ENCODE data around the gene PKP1. TPM values are rescaled to one million over a fixed set of nuclear protein-coding genes. Genes with fewer than 3 reads are reported as not detected.

Gene PKP1
- total RNA-seq, 1 donor from 2014 or later = not detected

- Mint-ChIP-seq H3K36me3 (ENCODE audit: insufficient read depth) (no peaks in the 10 kb centered on the region), H3K27ac (no peak overlapping the region), H3K9me3 (ENCODE audit: low read depth) (no peaks in the 10 kb centered on the region), H3K27me3 (peaks cover 56% of the 10 kb centered on the region), H3K4me1 (ENCODE audit: low read depth) (peaks cover 1% of the 10 kb centered on the region), H3K4me3 (ENCODE audit: low read depth) (no peak overlapping the region)
- TF ChIP-seq, protein P1, sequence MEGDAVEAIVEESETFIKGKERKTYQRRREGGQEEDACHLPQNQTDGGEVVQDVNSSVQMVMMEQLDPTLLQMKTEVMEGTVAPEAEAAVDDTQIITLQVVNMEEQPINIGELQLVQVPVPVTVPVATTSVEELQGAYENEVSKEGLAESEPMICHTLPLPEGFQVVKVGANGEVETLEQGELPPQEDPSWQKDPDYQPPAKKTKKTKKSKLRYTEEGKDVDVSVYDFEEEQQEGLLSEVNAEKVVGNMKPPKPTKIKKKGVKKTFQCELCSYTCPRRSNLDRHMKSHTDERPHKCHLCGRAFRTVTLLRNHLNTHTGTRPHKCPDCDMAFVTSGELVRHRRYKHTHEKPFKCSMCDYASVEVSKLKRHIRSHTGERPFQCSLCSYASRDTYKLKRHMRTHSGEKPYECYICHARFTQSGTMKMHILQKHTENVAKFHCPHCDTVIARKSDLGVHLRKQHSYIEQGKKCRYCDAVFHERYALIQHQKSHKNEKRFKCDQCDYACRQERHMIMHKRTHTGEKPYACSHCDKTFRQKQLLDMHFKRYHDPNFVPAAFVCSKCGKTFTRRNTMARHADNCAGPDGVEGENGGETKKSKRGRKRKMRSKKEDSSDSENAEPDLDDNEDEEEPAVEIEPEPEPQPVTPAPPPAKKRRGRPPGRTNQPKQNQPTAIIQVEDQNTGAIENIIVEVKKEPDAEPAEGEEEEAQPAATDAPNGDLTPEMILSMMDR (IDR thresholded peaks at IDR 0.05; ENCODE audit: unreplicated experiment) = no peak
- no peak for DNase-seq (ENCODE audit: low spot score, unreplicated experiment)
These were observed 87.2 kb downstream of the PKP1 start for GRCh38 chr1:201370500-201370899.

GRCh38 chr1:201371276-201371675, 88.0 kb downstream of the PKP1 start:
- Mint-ChIP-seq H3K4me1 (ENCODE audit: low read depth) (peaks cover 2% of the 10 kb centered on the region), H3K4me3 (ENCODE audit: low read depth) (no peak overlapping the region), H3K27me3 (peaks cover 53% of the 10 kb centered on the region), H3K36me3 (ENCODE audit: insufficient read depth) (no peaks in the 10 kb centered on the region), H3K9me3 (ENCODE audit: low read depth) (no peaks in the 10 kb centered on the region), H3K27ac (no peak overlapping the region)
- TF ChIP-seq, protein P1 (IDR thresholded peaks at IDR 0.05; ENCODE audit: unreplicated experiment) = no peak
- no peak for DNase-seq (ENCODE audit: low spot score, unreplicated experiment)

GRCh38 chr1:201371792-201372191, 88.5 kb downstream of the PKP1 start:
- DNase-seq (ENCODE audit: low spot score, unreplicated experiment) = no peak
- TF ChIP-seq, protein P1 (IDR thresholded peaks at IDR 0.05; ENCODE audit: unreplicated experiment) = no peak
- Mint-ChIP-seq H3K9me3 (ENCODE audit: low read depth) (no peaks in the 10 kb centered on the region), H3K27ac (no peak overlapping the region), H3K4me3 (ENCODE audit: low read depth) (no peak overlapping the region), H3K36me3 (ENCODE audit: insufficient read depth) (no peaks in the 10 kb centered on the region), H3K27me3 (peaks cover 53% of the 10 kb centered on the region), H3K4me1 (ENCODE audit: low read depth) (peaks cover 5% of the 10 kb centered on the region)

- H3K27me3 Mint-ChIP-seq = peaks cover 43% of the 10 kb centered on the region
- H3K27ac Mint-ChIP-seq = no peak overlapping the region
- no peaks in the 10 kb centered on the region for H3K9me3 Mint-ChIP-seq (ENCODE audit: low read depth)
- TF ChIP-seq, protein P1 (IDR thresholded peaks at IDR 0.05; ENCODE audit: unreplicated experiment) = no peak
- peaks cover 9% of the 10 kb centered on the region for H3K4me1 Mint-ChIP-seq (ENCODE audit: low read depth)
- no peak overlapping the region for H3K4me3 Mint-ChIP-seq (ENCODE audit: low read depth)
- DNase-seq (ENCODE audit: low spot score, unreplicated experiment) = no peak
- no peaks in the 10 kb centered on the region for H3K36me3 Mint-ChIP-seq (ENCODE audit: insufficient read depth)
These were observed 91.1 kb downstream of the PKP1 start for GRCh38 chr1:201374364-201374763.

DNA sequence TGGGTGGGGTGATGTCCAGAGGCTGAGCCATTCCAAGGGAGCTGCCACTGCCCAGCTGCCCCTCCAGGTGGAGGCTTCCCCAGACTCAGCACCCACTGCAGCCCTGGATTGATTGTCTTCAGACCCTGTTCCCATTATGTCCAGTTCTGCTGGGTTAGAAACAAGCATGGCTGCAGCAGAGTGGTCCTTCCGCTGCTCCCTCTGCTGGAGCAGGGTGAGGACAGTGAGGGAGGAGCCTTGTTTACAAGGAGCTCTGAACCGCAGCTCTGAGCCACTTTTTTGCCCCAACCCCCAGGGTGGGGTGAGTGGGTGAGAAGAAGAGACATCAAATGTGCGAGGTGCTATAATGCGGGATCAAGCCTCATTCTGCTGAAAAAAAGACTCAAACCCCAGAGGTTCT, 91.9 kb downstream of the PKP1 start:
- Mint-ChIP-seq H3K9me3 (ENCODE audit: low read depth) (no peaks in the 10 kb centered on the region), H3K36me3 (ENCODE audit: insufficient read depth) (no peaks in the 10 kb centered on the region), H3K4me3 (ENCODE audit: low read depth) (no peak overlapping the region), H3K27ac (peak overlapping the region; percentile 52), H3K27me3 (peaks cover 43% of the 10 kb centered on the region), H3K4me1 (ENCODE audit: low read depth) (peaks cover 9% of the 10 kb centered on the region)
- DNase-seq (ENCODE audit: low spot score, unreplicated experiment) = no peak
- TF ChIP-seq, protein P1 (IDR thresholded peaks at IDR 0.05; ENCODE audit: unreplicated experiment) = no peak

Measured in progenitor cell of endocrine pancreas (in vitro differentiated cells).